ENCODE data around the gene NSMCE1.
A peak's percentile ranks its signal among the peaks of the same experiment; 100 is the strongest.
"Not testable (repeated sequence)": the region's sequence is repeated elsewhere in the genome, so short reads cannot be mapped to it uniquely, and the experiment has no call there.

Gene NSMCE1

DNA sequence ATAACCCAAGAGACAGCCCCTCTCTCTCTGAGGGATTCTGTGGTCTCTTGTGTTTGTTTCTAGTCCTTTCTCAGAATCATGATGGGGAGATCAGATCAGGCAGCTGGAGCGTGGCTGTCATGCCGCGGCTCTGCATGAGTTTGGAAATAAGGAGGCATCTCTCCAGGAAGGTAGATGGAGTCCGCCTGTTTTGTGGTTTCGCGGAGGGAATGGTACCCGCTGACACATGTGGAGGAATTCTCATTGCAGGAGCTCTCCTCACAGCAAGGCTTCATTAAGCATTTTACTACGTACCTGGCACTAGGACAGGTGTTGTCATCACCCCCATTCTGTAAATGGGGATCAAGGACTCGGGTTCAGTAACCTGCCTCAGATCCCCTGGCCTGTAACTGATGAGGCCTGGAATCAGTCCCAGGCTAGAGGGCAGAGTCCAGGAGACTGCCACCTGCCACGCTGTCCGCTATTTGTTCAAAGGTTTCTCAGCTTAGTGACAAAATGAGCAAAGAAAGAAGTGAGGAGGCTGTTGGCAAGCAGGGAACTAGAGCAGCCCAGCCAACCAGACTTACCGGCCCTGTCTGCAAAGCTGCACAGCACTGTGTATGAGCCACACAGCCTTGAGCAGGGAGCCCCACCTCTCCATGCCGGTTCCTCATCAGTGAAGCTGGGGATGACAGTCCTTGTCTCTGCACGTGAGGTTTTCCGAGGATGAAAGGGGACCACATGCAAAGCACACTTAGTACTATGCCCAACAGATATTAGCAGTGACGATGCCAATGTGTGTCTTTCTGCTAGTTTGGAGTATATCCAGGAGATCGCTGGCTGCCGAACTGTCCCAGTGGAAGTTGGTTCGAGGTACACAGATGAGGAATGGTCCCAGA is 54.2 kb downstream of the NSMCE1 start:
- no peak for DNase-seq (ENCODE audit: low read depth)

DNA sequence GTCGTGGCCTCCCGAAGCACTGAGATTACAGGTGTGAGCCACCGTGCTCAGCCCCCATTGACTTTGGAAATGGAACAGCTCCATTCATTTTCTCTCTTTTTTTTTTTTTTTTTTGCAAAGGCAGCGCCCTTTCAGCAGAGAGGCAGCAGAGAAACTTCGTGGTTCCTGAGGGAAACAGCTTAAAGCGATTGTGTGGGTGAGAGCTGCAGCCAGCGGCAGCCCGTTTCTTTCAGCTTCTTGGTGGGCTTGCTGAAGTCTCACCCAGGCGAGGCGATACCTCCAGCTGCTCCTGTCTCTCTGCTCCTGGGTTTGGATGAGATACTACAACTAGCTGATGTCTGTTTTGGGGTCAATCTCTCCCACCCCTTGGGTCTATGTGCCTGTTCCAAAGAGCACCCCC is 57.5 kb downstream of the NSMCE1 start:
- no peak for DNase-seq (ENCODE audit: low read depth)

DNA sequence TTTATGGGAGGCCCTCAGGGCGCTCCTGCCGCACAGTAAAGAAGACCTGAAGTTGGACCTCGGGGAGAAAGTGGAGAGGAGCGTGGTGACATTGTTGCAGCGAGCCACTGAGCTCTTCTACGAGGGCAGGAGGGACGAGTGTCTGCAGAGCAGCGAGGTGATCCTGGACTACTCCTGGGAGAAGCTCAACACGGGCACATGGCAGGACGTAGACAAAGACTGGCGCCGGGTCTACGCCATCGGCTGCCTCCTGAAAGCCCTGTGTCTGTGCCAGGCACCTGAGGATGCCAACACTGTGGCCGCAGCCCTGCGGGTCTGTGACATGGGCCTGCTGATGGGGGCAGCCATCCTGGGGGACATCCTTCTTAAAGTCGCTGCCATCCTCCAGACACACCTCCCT is 58.4 kb downstream of the NSMCE1 start:
- no peak for DNase-seq (ENCODE audit: low read depth)

DNA sequence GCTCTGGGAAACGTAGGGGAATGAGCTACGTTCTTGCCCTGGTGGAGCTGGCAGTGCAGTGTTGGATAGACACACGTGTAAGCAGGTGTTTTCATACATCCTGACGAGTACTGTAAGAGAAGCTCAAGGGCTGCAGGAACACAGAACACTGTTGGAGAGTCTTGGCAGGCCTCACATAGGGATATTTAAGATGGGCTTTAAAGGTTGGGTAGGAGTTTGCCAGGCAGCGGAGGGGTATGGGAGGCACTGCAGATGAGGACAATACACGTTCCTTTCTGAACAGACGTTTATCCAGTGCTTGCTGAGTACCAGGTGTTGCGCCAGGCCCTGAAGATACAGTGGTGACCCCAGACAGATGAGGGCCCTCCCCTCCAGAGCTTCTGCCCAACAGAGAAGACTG is 59.0 kb downstream of the NSMCE1 start:
- no peak for DNase-seq (ENCODE audit: low read depth)

DNA sequence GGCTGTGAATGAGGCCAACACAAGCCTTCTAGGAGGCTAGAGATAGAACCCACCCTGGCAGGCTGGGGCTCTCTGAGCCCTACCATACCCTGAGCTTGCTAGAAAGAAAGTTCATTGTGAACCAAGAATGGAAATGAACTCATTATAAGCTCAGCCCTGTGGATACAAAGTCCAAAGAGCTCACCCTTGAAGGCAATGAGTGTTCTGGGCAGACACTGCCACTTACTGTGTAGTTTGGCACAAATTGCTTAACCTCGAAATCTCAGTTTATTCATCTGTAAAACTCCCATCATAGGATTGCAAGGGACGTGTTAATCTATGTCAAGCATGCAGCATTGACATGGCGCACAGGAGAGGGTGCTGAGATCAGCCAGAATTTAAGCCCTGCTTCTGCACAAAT is 59.8 kb downstream of the NSMCE1 start:
- no peak for DNase-seq (ENCODE audit: low read depth)

DNA sequence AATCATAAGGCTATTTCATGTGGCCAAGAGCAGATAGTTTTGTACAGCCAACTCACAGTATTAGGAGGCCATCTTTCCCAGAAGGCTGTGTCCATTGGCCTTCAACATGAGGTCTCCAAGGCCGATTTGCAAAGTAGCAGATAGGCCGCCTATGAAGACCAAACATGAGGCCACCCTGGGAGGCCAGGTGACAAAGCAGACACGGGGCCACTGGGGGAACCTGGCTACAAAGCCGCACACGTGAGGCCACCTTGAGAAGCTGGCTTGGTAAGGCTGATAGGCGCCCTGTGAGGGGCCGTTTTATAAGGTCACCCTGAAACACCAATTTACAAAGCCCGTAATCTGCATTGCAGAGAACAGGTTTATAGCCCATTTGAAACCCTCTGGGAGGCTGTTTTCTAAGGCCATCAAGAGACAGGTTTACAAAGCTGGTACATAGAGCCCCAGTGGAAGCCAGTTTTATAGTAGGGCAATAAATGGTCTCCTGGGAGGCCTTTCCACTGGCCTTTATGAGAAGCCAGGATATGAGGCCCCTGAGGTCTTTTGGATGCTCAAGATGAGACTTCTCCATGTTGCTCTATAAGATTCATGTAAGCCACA is 60.4 kb downstream of the NSMCE1 start:
- DNase-seq (ENCODE audit: low read depth) = no peak

DNA sequence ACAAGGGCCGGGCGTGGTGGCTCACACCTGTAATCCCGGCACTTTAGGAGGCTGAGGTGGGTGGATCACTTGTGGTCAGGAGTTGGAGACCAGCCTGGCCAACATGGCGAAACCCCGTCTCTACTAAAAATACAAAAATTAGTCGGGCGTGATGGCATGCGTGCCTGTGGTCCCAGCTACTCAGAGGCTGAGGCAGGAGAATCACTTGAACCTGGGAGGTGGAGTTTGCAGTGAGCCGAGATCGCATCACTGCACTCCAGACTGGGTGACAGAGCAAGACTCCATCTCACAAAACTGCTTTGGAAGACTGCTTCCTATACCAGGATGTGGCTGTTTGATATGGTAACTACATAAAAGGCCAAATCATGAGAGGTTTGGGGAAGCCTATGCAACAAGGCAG is 61.5 kb downstream of the NSMCE1 start:
- DNase-seq (ENCODE audit: low read depth) = not testable (repeated sequence)

DNA sequence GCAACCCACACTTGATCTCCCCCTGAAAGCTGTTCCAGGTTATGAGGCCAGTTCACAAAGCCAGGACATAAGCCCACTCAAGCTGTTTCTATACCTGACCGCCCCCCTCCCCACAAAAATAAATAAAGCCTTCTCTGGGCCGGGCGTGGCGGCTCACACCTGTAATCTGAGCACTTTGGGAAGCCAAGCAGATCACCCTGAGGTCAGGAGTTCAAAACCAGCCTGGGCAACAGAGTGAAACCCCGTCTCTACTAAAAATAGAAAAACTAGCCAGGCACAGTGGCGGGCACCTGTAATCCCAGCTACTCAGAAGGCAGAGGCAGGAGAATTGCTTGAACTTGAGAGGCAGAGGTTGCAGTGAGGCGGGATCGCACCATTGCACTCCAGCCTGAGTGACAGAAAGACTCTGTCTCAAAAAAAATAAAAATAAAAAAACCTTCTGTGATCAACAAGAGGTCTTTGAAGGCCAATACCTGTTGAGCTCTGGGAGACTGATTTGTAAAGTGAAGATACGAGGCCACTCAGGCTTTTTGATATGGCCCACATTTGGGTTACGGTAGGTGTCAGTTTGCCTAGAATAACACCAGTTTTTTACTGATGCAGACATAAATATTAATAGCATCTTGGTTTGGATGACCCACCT is 63.0 kb downstream of the NSMCE1 start:
- DNase-seq (ENCODE audit: low read depth) = no peak

DNA sequence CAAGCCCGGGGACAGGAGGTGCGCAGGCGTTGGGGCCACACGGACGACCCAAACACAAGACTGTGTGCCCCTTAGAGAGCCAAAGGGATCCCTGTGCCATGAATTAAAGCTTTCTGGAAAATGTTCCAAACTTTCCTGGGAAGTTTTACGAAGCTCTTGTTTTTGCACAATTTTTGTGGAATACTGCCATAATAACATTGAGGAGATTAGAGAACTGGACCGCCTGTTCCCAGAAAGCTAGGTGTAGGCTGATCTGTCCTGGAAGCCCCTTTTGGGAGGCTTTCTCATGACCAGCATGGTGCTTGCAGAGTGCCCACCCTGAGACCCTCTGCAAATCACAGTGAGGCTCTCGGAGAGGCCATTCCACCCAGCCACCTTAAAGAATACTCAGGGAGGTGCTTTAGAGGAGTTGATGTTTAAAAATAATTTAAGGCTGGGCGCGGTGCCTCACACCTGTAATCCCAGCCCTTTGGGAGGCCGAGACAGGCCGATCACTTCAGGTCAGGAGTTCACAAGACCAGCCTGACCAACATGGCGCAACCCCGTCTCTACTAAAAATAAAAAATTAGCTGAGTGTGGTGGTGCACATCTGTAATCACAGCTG is 64.2 kb downstream of the NSMCE1 start:
- no peak for DNase-seq (ENCODE audit: low read depth)

DNA sequence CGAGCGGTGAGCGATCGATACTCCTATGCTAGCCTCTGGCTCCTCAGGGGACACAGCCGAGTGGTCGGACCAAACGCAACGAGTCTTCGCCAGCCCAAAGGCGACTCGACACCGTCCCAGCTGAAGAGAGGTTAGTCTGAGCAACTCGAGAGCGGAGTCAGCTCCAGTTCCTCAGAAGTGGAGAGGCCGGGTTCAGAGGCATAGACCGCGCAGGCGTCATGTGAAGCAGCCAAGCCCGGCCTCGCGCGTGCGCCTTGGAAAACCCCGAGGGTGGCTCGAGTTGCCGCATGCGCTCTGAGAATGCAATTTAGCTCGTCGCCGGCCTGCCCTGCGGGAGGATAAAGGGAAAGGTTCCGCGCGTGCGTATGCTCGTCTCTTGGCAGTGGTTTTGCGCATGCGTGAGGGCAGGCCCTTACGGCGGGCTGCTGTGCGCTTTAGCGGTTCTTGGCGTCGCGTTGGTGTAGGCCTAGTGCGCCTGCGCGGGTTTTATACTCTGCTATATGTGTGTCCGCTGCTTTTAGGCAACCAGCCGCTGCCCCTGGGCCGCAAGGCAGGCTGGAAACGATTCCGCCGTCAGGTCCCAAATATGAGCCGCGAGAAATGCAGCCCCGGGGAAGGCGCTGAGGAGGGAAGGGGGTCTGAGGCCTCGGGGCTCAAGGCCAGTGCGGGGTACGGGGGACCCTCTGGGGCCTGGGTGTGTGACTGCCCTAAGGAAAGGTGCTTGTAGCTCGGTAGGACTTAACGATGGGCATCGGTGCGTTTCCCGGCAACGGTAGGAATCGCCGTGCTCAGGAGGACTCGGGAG is 64.9 kb downstream of the NSMCE1 start, which contains the start of gene KDM8:
Gene KDM8, plus strand, starts transcription at position 20 of the 805 bp plus-strand sequence. CDS start 6,598 bp downstream, outside the sequence.
- peak; percentile 98 for DNase-seq (ENCODE audit: low read depth)

DNA sequence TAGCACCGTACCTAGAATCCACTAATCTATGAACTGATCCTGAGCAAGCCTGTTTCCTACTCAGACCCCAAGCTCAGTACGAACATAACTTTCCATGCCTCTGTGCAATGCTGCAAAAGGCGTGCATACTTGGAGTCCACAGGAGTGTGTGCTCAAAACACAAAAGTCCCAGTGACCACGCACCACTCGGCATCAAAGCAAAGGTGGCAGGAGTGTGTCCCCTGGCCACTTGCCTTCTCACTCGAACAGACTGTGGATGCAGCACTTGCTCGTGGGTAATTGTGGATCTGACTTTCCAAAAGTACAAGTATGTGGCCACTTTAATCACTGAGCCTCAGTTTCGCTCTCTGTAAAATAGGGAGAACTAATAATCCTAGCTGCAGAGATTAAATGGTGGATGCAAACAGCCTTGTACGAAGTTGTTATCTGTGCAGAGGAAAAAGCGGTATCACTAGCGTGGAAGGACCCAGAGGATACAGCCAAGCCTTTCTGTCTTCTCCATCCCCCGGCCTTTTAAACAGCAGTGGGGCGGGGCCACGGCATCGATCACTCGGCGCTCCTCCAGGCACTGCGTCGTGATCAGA is 65.6 kb downstream of the NSMCE1 start:
- peak; percentile 84 for DNase-seq (ENCODE audit: low read depth)

DNA sequence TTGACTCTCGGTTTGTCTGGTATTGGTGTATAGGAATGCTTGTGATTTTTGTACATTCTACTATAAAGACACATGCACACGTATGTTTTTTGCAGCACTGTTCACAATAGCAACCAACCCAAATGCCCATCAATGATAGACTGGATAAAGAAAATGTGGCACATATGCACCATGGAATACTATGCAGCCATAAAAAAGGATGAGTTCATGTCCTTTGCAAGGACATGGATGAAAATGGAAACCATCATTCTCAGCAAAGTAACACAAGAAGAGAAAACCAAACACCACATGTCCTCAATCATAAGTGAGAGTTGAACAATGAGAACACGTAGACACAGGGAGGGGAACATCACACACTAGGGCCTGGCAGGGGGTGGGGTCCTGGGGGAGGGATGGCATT is 67.7 kb downstream of the NSMCE1 start:
- DNase-seq (ENCODE audit: low read depth) = not testable (repeated sequence)

DNA sequence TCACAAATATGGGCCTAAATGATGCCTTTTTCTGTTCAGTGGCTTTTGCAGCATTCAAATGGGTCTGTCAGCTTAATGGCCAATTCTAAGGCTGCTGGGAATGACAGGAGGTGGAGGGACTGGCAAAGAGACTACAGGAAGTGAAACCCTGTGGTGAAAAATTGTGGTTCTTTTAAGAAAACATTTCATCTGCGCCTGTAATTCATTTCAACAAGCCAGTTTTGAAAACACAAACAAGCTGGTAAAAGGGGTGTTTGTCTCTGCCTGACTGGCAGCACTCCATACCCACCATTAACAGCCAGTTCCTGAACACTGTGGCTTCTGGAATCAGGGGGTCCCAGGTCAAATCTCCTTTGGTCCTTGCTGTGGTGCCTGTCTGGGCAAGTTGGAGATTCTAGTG is 68.8 kb downstream of the NSMCE1 start:
- no peak for DNase-seq (ENCODE audit: low read depth)

DNA sequence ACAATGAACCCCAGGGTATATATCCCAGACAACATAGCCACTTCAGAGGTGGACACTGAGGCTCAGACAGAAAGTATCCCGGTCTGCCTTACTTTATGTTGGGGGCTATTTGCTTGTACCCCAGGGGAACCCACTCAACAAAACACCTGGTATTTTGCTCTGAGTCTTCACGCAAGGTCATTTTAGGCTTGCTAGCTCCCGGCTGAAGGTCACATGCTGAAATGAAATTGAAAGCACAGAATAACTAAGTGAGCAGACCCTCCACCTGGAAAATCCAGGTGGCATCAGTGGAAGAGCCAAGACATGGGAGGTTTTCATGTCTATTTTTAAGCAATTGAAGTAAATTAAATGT is 69.4 kb downstream of the NSMCE1 start:
- DNase-seq (ENCODE audit: low read depth) = no peak

DNA sequence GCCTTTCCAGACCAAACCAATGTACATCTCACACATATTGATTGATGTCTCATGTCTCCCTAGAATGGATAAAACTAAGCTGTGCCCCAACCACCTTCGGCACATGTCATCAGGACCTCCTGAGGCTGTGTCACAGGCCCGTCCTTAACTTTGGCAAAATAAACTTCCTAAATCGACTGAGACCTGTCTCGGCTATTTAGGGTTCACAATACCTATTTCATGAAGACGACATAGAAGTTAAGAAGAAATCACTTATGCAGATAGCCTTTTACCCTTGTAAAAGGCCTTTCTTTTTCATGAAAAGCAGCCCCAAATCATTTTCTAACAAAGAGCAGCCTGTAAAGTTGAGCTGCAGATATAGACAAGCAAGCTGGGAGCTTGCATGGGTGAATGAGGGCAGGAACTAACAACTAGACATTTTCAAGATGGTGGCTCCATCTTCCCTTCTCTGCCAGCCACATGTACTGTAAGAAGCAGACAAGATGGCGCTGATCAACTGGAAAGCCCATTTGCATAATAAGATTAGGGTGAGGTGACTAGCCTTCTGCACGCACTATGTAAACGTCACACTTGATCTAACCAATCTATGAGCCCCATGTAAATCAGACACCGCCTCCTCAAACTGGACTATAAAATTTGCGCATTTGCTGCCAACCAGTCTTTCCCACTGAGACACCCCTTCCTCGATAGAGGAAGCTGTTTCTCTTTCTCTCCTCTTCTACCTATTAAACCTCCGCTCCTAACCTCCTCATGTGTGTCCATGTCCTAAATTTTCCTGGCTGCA is 69.9 kb downstream of the NSMCE1 start:
- DNase-seq (ENCODE audit: low read depth) = no peak

DNA sequence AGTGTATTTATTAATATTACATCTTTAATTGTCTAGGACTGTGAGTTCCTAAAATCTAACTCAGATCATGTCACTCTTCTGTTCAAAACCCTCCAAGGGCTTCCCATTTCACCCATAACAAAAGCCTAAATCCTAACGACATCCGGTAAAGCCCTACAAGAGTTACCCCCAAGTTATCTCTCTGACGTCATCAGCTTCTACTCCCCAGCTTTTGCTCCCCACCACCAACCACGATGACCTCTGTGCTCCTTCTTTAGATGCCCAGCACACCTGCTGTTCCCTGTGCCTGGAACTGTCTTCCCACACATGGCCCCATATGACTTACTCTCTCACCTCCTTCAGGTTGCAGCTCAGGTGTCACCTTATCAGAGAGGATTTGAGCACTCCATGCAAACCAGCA is 71.6 kb downstream of the NSMCE1 start:
- no peak for DNase-seq (ENCODE audit: low read depth)

DNA sequence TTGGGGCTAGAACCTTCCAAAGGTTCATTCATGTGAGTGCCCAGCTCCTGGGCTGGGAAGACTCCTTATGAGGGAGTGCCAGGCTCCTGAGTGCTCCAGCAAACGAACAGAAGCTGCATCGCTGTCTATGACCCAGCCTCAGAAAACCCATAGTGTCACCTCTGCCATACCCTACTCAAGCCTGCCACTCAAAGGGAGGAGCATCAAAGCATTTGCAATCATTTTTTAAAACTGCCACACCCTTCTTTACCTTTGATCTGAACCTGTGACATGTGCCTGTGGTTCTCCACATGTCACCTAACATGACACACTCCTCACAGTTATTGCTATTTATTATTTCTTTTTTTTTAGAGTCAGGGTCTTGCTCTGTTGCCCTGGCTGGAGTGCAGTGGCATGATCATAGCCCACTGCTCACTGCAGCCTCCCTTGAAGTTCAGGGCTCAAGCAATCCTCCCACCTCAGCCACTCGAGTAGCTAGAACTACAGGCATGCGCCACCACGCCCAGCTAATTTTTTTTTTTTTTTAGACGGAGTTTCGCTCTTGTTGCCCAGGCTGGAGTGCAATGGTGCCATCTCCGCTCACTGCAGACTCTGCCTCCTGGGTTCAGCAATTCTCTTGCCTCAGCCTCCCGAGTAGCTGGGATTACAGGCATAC is 72.5 kb downstream of the NSMCE1 start:
- no peak for DNase-seq (ENCODE audit: low read depth)

DNA sequence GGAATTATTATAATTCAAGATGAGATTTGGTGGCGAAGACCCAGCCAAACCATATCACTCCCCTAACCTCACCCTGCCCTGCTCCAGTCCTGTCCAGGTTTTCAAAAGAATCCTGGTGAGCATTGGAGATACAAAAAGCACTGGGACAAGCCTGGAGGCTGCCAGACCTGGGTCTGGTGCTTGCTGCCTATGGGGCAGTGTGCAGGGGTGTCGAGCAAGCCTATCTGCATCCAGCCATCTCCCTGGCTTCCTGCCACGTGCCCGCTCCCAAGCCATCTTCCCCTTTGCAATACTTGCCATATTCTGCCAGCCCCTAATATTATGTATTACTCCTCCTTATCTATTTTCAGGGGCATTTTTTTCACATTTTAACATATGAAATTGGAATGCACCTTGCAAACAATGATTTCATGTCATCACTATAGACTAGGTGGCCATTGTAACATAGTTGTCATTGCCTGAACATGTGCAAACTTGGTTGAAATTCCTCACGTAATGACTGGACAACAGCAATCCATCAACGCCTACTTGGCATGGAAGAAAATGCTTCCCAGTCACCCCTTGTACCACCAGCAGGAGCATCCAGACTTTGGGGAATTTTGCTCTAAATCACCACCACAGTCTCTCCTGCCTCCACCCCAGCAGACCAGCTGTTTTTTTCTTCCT is 73.4 kb downstream of the NSMCE1 start:
- DNase-seq (ENCODE audit: low read depth) = no peak

DNA sequence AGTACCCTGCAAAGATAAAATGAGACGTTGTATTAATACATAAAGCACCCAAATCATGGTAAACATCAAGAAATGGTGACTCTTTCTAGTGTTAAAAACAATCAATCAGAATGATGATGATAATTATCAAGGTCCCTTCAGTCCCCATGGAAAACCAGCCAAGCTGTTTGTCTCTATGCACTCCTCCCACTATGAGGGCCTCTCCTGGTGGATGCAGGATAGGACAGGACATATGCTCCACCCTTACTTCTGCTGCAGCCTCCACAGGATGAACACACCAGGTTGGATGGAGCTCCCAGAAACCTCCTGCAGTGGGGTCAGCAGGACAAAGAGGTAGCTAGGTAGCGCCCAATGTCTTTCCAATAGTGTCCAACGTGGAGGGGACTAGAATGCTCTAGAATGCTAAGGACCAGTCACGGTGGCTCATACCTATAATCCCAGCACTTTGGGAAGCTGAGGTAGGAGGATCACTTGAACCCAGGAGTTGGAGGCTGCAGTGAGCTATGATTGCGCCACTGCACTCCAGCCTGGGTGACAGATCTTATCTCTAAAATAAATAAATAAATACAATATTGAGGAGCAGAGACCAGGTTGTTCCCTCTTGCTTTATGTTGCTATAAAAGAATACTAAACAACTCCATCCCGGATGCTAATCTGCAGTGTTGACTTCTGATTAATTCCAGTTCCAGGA is 75.1 kb downstream of the NSMCE1 start:
- no peak for DNase-seq (ENCODE audit: low read depth)

Data from activated T-cell treated with anti-CD3 and anti-CD28 coated beads for 48 hours (primary cell).